Liver (tissue), 9 donors: ENCODE measurements around the gene FIBP. TPM values are rescaled to one million over a fixed set of nuclear protein-coding genes. Genes with fewer than 3 reads are reported as not detected.

ENCODE experiments used
- DNase-seq: peaks from one replicate; pipeline ENCODE4 v3.0.0-alpha.2; 2017; ENCODE audit warnings: low spot score
- H3K27ac ChIP-seq, 2 donors: one replicate each; pipeline ENCODE4 v1.7.0; 2013; ENCODE audit warnings: inconsistent platforms in 2 of 2, low read length in 2 of 2, control low read depth in 1 of 2, low read depth in 1 of 2, mild to moderate bottlenecking in 1 of 2
- H3K27me3 ChIP-seq, 4 donors: one replicate each; pipeline versions ENCODE4 v1.6.1 to v1.7.0; 2013; ENCODE audit warnings: low read length in 3 of 4, inconsistent platforms in 1 of 4, mild to moderate bottlenecking in 1 of 4, moderate library complexity in 1 of 4; ENCODE audit not compliant: control insufficient read depth in 4 of 4, insufficient read depth in 4 of 4
- H3K36me3 ChIP-seq, 4 donors: one replicate each; pipeline versions ENCODE4 v1.6.1 to v1.7.0; 2013; ENCODE audit warnings: low read length in 3 of 4, mild to moderate bottlenecking in 3 of 4, low read depth in 1 of 4, moderate library complexity in 1 of 4; ENCODE audit not compliant: control insufficient read depth in 4 of 4, insufficient read depth in 3 of 4
- H3K4me1 ChIP-seq, 4 donors: one replicate each; pipeline versions ENCODE4 v1.6.1 to v1.7.0; 2013; ENCODE audit warnings: low read length in 3 of 4, mild to moderate bottlenecking in 3 of 4, moderate library complexity in 1 of 4; ENCODE audit not compliant: control insufficient read depth in 4 of 4, insufficient read depth in 4 of 4
- H3K4me3 ChIP-seq, 3 donors: one replicate each; pipeline versions ENCODE4 v1.6.1 to v1.7.0; 2013; ENCODE audit warnings: low read length in 3 of 3, control low read depth in 1 of 3, low read depth in 1 of 3, mild to moderate bottlenecking in 1 of 3
- H3K9ac ChIP-seq, 2 donors: one replicate each; pipeline ENCODE4 v1.7.0; 2013; ENCODE audit warnings: low read length in 2 of 2, mild to moderate bottlenecking in 2 of 2, moderate library complexity in 2 of 2, control low read depth in 1 of 2, low read depth in 1 of 2
- H3K9me3 ChIP-seq, 4 donors: one replicate each; pipeline versions ENCODE4 v1.6.1 to v1.7.0; 2013; ENCODE audit warnings: low read length in 3 of 4; ENCODE audit not compliant: control insufficient read depth in 4 of 4
- EGR1 ChIP-seq, 2 donors: IDR thresholded peaks; 2 replicates each; pipeline ENCODE4 v1.6.1; 2016 to 2018; ENCODE audit warnings: antibody characterized with exemption in 2 of 2, low read depth in 2 of 2
- GABPA ChIP-seq, 2 donors: IDR thresholded peaks in 1 of 2; conservative IDR thresholded peaks in 1 of 2; 2 replicates each; pipeline ENCODE4 v1.6.1; 2016; ENCODE audit warnings: antibody characterized with exemption in 2 of 2, mild to moderate bottlenecking in 1 of 2, moderate library complexity in 1 of 2
- HNF4A ChIP-seq, 2 donors: conservative IDR thresholded peaks; 2 replicates each; pipeline ENCODE4 v1.6.1; 2016; ENCODE audit warnings: antibody characterized with exemption in 2 of 2, mild to moderate bottlenecking in 2 of 2
- HNF4G ChIP-seq: IDR thresholded peaks from 2 replicates; pipeline ENCODE4 v1.6.1; 2016; ENCODE audit warnings: antibody characterized with exemption
- JUND ChIP-seq, 2 donors: IDR thresholded peaks; 2 replicates each; pipeline ENCODE4 v1.6.1; 2016; ENCODE audit warnings: antibody characterized with exemption in 2 of 2
- NR2F2 ChIP-seq: IDR thresholded peaks from 2 replicates; pipeline ENCODE4 v1.6.1; 2016; ENCODE audit warnings: antibody characterized with exemption
- RXRA ChIP-seq, 2 donors: IDR thresholded peaks; 2 replicates each; pipeline ENCODE4 v1.6.1; 2017 to 2018; ENCODE audit warnings: antibody characterized with exemption in 2 of 2, mild to moderate bottlenecking in 1 of 2
- YY1 ChIP-seq: IDR thresholded peaks from 2 replicates; pipeline ENCODE4 v1.6.1; 2016; ENCODE audit warnings: antibody characterized with exemption, mild to moderate bottlenecking
- WGBS: extraction: QIAGEN DNeasy Blood & Tissue Kit; methylation state at CpG from one replicate; pipeline ENCODE4 v1.1.7; 2013; 5-methylcytosine and 5-hydroxymethylcytosine counted together
- polyA plus RNA-seq, 2 donors: library from polyadenylated mRNA; stranded (reverse) in 1 of 2; unstranded in 1 of 2; fragments of 200-250 nt in 1 of 2; fragments of >200 nt in 1 of 2; fragmentation: Nextera tagmentation in 1 of 2; extraction: Ambion mirVana in 1 of 2; gene quantifications; one replicate each; pipeline versions ENCODE4 v1.2.1 to v1.2.3, GENCODE V29; 2013 to 2015
- total RNA-seq, 2 donors: library from RNA; depleted of rRNA; stranded (reverse); fragments of >200 nt; gene quantifications; one replicate each; pipeline ENCODE4 v1.2.3, GENCODE V29; 2014
- TF ChIP-seq, protein P1 (sequence below): IDR thresholded peaks from 2 replicates; pipeline ENCODE4 v1.6.1; 2016; ENCODE audit warnings: antibody characterized with exemption
- TF ChIP-seq, protein P2 (sequence below): fragments of 150-350 bp; IDR thresholded peaks from 2 replicates; pipeline ENCODE4 v1.5.1; 2017; ENCODE audit warnings: improper control_type of control experiment, low read depth, low read length; ENCODE audit not compliant: missing input control
- TF ChIP-seq, protein P3 (sequence below): IDR thresholded peaks from 2 replicates; pipeline ENCODE4 v1.6.1; 2016; ENCODE audit warnings: antibody characterized with exemption, mild to moderate bottlenecking
- donor health status: healthy.
- donor health status: healthy.
- donor health status: healthy.
- donor health status: healthy.
- donor health status: healthy.

Gene FIBP
- total and polyA plus RNA-seq, 4 donors, result 23.7 to 45.4 (median 29.1) TPM

DNA sequence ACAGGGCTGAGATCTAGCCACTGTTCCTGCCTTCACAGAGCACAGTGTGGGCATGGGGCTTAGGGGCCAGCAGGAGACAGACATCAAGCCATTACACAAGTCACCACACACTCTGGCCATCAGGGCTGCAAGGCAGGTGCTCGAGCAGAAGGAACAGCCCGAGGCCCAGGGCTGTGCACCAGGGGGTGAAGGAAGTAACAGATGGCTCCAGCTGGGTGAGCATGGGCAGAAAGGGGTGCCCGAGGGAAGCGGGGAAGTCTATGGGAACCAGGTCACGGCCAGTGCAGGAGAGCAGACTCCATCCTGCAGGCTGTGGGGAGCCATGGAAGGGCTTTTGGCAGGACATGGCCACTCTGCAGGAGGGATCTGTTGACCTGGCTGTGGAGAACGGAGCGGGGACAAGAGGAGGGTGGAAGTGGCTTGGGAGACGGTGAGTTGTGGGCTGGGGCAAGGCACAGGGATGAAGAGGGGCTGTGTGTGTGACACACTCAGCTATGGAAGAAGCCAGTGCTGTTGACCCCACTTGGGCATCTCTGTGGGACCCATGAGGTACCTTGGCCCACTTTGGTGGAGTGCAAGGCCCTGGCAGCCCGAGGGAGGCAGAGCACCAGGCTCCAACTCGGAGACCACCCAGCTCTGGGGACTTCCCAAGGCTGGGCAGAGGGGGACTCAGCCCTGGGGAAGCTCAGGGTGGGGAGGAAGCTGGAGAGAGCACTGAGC is 27.0 kb upstream of the FIBP start:
- Histone ChIP-seq H3K4me1 (peaks cover 7 to 29% (median 16%) of the 10 kb centered on the region in 4 donors), H3K9me3 (no peaks in the 10 kb centered on the region), H3K36me3 (no peaks in the 10 kb centered on the region), H3K9ac (no peak overlapping the region), H3K27me3 (no peaks in the 10 kb centered on the region), H3K27ac (peak overlapping the region; percentile 37 to 60), H3K4me3 (no peak overlapping the region)
- no peak for DNase-seq
- TF ChIP-seq HNF4G, result no peak
- no peak for TF ChIP-seq YY1
- WGBS, result 74% methylated on average over 10 of the region's 10 CpGs

DNA sequence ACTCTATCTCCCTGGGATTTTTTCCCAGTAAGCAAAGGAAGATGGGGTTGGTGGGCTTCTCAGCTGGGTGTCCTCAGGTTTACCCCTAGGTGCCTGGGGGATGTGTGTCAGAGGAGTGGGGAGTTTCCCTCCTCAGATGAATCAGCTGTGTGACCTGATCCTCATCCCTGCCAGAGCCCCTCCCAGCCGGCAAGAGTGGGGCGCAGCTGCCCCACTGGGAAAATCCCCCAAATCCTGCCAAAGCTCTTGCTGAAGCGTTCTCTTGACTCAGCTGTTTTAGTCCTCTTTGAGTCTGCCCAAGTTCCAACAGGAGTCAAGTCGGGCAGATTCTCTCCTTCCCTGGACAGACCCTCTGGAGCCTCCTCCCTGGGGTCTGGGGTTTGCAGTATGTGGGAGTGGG is 24.6 kb upstream of the FIBP start:
- H3K36me3 ChIP-seq, result no peaks in the 10 kb centered on the region
- no peaks in the 10 kb centered on the region for H3K9me3 ChIP-seq
- H3K27me3 ChIP-seq, result no peaks in the 10 kb centered on the region
- H3K27ac ChIP-seq, result no peak overlapping the region
- peaks cover 3 to 17% (median 7%) of the 10 kb centered on the region in 4 donors for H3K4me1 ChIP-seq
- no peak overlapping the region for H3K9ac ChIP-seq
- H3K4me3 ChIP-seq, result no peak overlapping the region
- 63% methylated on average over 4 of the region's 4 CpGs for WGBS
- TF ChIP-seq, protein P1, sequence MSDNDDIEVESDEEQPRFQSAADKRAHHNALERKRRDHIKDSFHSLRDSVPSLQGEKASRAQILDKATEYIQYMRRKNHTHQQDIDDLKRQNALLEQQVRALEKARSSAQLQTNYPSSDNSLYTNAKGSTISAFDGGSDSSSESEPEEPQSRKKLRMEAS, result no peak
- TF ChIP-seq GABPA (IDR thresholded peaks at IDR 0.05 in 1 of 2, conservative IDR thresholded peaks at IDR 0.05 in 1 of 2) (no peak), HNF4A (conservative IDR thresholded peaks at IDR 0.05) (no peak), NR2F2 (no peak), RXRA (IDR thresholded peaks at IDR 0.05) (no peak), JUND (IDR thresholded peaks at IDR 0.05) (no peak), HNF4G (no peak), YY1 (no peak), EGR1 (IDR thresholded peaks at IDR 0.05; ENCODE audit: low read depth in 2 of 2) (no peak)
- TF ChIP-seq, protein P2, sequence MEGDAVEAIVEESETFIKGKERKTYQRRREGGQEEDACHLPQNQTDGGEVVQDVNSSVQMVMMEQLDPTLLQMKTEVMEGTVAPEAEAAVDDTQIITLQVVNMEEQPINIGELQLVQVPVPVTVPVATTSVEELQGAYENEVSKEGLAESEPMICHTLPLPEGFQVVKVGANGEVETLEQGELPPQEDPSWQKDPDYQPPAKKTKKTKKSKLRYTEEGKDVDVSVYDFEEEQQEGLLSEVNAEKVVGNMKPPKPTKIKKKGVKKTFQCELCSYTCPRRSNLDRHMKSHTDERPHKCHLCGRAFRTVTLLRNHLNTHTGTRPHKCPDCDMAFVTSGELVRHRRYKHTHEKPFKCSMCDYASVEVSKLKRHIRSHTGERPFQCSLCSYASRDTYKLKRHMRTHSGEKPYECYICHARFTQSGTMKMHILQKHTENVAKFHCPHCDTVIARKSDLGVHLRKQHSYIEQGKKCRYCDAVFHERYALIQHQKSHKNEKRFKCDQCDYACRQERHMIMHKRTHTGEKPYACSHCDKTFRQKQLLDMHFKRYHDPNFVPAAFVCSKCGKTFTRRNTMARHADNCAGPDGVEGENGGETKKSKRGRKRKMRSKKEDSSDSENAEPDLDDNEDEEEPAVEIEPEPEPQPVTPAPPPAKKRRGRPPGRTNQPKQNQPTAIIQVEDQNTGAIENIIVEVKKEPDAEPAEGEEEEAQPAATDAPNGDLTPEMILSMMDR, result no peak
- TF ChIP-seq, protein P3, sequence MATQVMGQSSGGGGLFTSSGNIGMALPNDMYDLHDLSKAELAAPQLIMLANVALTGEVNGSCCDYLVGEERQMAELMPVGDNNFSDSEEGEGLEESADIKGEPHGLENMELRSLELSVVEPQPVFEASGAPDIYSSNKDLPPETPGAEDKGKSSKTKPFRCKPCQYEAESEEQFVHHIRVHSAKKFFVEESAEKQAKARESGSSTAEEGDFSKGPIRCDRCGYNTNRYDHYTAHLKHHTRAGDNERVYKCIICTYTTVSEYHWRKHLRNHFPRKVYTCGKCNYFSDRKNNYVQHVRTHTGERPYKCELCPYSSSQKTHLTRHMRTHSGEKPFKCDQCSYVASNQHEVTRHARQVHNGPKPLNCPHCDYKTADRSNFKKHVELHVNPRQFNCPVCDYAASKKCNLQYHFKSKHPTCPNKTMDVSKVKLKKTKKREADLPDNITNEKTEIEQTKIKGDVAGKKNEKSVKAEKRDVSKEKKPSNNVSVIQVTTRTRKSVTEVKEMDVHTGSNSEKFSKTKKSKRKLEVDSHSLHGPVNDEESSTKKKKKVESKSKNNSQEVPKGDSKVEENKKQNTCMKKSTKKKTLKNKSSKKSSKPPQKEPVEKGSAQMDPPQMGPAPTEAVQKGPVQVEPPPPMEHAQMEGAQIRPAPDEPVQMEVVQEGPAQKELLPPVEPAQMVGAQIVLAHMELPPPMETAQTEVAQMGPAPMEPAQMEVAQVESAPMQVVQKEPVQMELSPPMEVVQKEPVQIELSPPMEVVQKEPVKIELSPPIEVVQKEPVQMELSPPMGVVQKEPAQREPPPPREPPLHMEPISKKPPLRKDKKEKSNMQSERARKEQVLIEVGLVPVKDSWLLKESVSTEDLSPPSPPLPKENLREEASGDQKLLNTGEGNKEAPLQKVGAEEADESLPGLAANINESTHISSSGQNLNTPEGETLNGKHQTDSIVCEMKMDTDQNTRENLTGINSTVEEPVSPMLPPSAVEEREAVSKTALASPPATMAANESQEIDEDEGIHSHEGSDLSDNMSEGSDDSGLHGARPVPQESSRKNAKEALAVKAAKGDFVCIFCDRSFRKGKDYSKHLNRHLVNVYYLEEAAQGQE, result no peak
- no peak for DNase-seq
